Fibroblast of lung (primary cell): ENCODE data around the gene MROH2B. TPM values are rescaled to one million over a fixed set of nuclear protein-coding genes. Genes with fewer than 3 reads are reported as not detected.

Source experiments
- DNase-seq, 2 donors: peaks; one replicate each; pipeline versions ENCODE4 v3.0.0 to v3.0.0-alpha.2; 2010; ENCODE audit warnings: low read depth in 2 of 2
- H2AFZ ChIP-seq: 2 replicates; pipeline ENCODE4 v1.5.1; 2012; ENCODE audit warnings: low read length, control low read depth, inconsistent platforms
- H3K27ac ChIP-seq: 2 replicates; pipeline ENCODE4 v1.5.1; 2011; ENCODE audit warnings: low read length, control low read depth; ENCODE audit not compliant: insufficient read depth
- H3K27me3 ChIP-seq: 2 replicates; pipeline ENCODE4 v1.5.1; 2011; ENCODE audit warnings: mild to moderate bottlenecking, low read length; ENCODE audit not compliant: control insufficient read depth, insufficient read depth
- H3K36me3 ChIP-seq: 2 replicates; pipeline ENCODE4 v1.5.1; 2011; ENCODE audit warnings: low read length; ENCODE audit not compliant: control insufficient read depth, insufficient read depth
- H3K4me1 ChIP-seq: 2 replicates; pipeline ENCODE4 v1.5.1; 2011; ENCODE audit warnings: low read length; ENCODE audit not compliant: control insufficient read depth, insufficient read depth; ENCODE audit errors: extremely low read depth
- H3K4me2 ChIP-seq: 2 replicates; pipeline ENCODE4 v1.5.1; 2011; ENCODE audit warnings: low read length, control low read depth; ENCODE audit not compliant: insufficient read depth; ENCODE audit errors: extremely low read depth
- H3K4me3 ChIP-seq, 4 experiments: fragments of 200-600 bp in 1 of 4; sonication (generic) in 1 of 4; replicated peaks in 1 of 4; 2 replicates each; pipeline ENCODE4 v1.5.1; 2011 to 2016; ENCODE audit warnings: low read length in 4 of 4, low read depth in 3 of 4, mild to moderate bottlenecking in 3 of 4, control low read depth in 2 of 4, inconsistent platforms in 1 of 4, mixed read lengths in 1 of 4; ENCODE audit not compliant: insufficient read depth in 1 of 4; ENCODE audit errors: control extremely low read depth in 1 of 4
- H3K79me2 ChIP-seq: 2 replicates; pipeline ENCODE4 v1.5.1; 2012; ENCODE audit warnings: mild to moderate bottlenecking, low read length, inconsistent platforms; ENCODE audit not compliant: control insufficient read depth, insufficient read depth
- H3K9ac ChIP-seq: 2 replicates; pipeline ENCODE4 v1.5.1; 2011; ENCODE audit warnings: mild to moderate bottlenecking, low read length, control low read depth; ENCODE audit not compliant: insufficient read depth
- H3K9me3 ChIP-seq: 2 replicates; pipeline ENCODE4 v1.5.1; 2012; ENCODE audit warnings: low read depth, low read length; ENCODE audit not compliant: control insufficient read depth, insufficient read depth
- H4K20me1 ChIP-seq: 2 replicates; pipeline ENCODE4 v1.5.1; 2011; ENCODE audit warnings: low read length; ENCODE audit not compliant: control insufficient read depth, insufficient read depth; ENCODE audit errors: extremely low read depth
- CTCF ChIP-seq, 2 donors: IDR thresholded peaks in 1 of 2; conservative IDR thresholded peaks in 1 of 2; 1 replicate in 1 of 2; 2 replicates in 1 of 2; pipeline ENCODE4 v1.5.1; 2011 to 2012; ENCODE audit warnings: low read length in 2 of 2, control low read depth in 1 of 2, inconsistent platforms in 1 of 2, low read depth in 1 of 2, mild to moderate bottlenecking in 1 of 2
- EZH2 ChIP-seq: IDR thresholded peaks from 2 replicates; pipeline ENCODE4 v1.5.1; 2012; ENCODE audit warnings: low read length, control low read depth, mild to moderate bottlenecking; ENCODE audit errors: missing control alignments
- polyA plus RNA-seq, 2 donors: library from polyadenylated mRNA; depleted of rRNA in 1 of 2; stranded (reverse) in 1 of 2; unstranded in 1 of 2; fragments of >200 nt; gene quantifications; 2 replicates each; pipeline ENCODE4 v1.2.1, GENCODE V29; 2011 to 2012; ENCODE audit warnings: missing spikeins in 1 of 2
- total RNA-seq: library from RNA; depleted of rRNA; stranded (reverse); fragments of >200 nt; gene quantifications from 2 replicates; pipeline ENCODE4 v1.2.1, GENCODE V29; 2014

Gene MROH2B
- total and polyA plus RNA-seq, 2 donors (not counting 1 experiment from before 2014, with no cell fraction given) = not detected

DNA sequence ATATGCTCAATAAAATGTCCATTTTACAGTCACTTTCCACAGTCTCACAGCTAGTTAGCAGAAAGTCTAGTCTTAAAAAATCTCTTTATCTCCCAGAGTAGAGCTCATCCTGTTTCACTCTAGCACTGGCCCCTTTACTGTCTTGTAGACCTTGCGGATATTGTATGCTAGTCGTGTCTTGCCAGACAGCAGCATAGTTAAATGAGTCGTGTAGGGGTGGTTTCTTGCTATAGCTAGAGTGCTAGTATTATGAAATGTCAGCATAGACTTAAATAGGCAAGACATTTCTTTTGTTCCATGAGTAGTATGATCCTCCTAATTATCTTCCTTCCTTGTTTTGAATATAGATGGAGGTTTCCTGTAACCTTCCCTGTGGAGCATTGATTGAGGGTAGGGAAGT lies 84.5 kb downstream of the MROH2B start:
- Histone ChIP-seq H2AFZ (no peak overlapping the region), H3K36me3 (no peaks in the 10 kb centered on the region), H3K9me3 (no peaks in the 10 kb centered on the region), H3K4me1 (no peaks in the 10 kb centered on the region), H3K9ac (no peak overlapping the region), H4K20me1 (no peaks in the 10 kb centered on the region), H3K79me2 (no peaks in the 10 kb centered on the region), H3K4me2 (no peak overlapping the region), H3K27me3 (no peaks in the 10 kb centered on the region), H3K4me3 (no peak overlapping the region), H3K27ac (no peak overlapping the region)
- no peak for DNase-seq
- TF ChIP-seq CTCF (conservative IDR thresholded peaks at IDR 0.05 in 1 of 2, IDR thresholded peaks at IDR 0.05 in 1 of 2; ENCODE audit: low read depth in 1 of 2, low read length in 2 of 2) = no peak
- TF ChIP-seq EZH2 = no peak

GRCh38 chr5:40985501-40985900 lies 85.6 kb downstream of the MROH2B start:
- no peak overlapping the region for H3K27ac ChIP-seq

DNA sequence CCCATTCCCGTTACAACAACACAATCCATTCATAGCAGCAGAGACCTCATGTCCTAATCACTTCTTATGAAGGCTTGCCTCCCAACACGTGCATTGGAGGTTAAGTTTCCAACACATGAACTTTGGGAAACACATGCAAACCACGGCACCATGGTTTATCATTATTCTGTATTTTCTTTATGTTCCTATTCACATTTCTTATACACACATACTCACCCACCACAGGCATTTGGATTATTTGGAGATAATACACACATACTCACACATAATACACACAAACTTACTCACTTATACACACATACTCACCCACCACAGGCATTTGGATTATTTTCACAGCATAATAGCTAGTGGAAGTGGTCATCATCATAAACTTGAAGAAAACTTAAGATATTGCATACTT lies 86.3 kb downstream of the MROH2B start:
- Histone ChIP-seq H2AFZ (no peak overlapping the region), H3K4me1 (no peaks in the 10 kb centered on the region), H3K9ac (no peak overlapping the region), H3K4me3 (no peak overlapping the region), H3K27me3 (no peaks in the 10 kb centered on the region), H3K36me3 (no peaks in the 10 kb centered on the region), H3K27ac (no peak overlapping the region), H3K79me2 (no peaks in the 10 kb centered on the region), H3K9me3 (no peaks in the 10 kb centered on the region), H4K20me1 (no peaks in the 10 kb centered on the region), H3K4me2 (no peak overlapping the region)
- DNase-seq = peak; percentile 79 to 87
- no peak for TF ChIP-seq CTCF (conservative IDR thresholded peaks at IDR 0.05 in 1 of 2, IDR thresholded peaks at IDR 0.05 in 1 of 2; ENCODE audit: low read depth in 1 of 2, low read length in 2 of 2)
- TF ChIP-seq EZH2 = no peak

More at GRCh38 chr5:40985501-40985900, 85.6 kb downstream of the MROH2B start:
- no peak overlapping the region for H3K9ac ChIP-seq
- H2AFZ ChIP-seq = no peak overlapping the region
- no peak for DNase-seq
- H3K36me3 ChIP-seq = no peaks in the 10 kb centered on the region
- TF ChIP-seq CTCF (conservative IDR thresholded peaks at IDR 0.05 in 1 of 2, IDR thresholded peaks at IDR 0.05 in 1 of 2; ENCODE audit: low read depth in 1 of 2, low read length in 2 of 2) = no peak
- no peak for TF ChIP-seq EZH2
- no peaks in the 10 kb centered on the region for H4K20me1 ChIP-seq
- H3K4me1 ChIP-seq = no peaks in the 10 kb centered on the region
- H3K4me2 ChIP-seq = no peak overlapping the region
- no peaks in the 10 kb centered on the region for H3K79me2 ChIP-seq
- no peak overlapping the region for H3K4me3 ChIP-seq
- no peaks in the 10 kb centered on the region for H3K9me3 ChIP-seq
- H3K27me3 ChIP-seq = no peaks in the 10 kb centered on the region
